Measurements from ENCODE around the gene FLOT1. TPM values are rescaled to one million over a fixed set of nuclear protein-coding genes. Genes with fewer than 3 reads are reported as not detected.

FLOT1 gene
- total and polyA plus RNA-seq, 9 of the 15 experiments (the other 6 are each of a cell fraction or from before 2014, with no cell fraction given): 11.7 to 149 (median 118) TPM

DNA sequence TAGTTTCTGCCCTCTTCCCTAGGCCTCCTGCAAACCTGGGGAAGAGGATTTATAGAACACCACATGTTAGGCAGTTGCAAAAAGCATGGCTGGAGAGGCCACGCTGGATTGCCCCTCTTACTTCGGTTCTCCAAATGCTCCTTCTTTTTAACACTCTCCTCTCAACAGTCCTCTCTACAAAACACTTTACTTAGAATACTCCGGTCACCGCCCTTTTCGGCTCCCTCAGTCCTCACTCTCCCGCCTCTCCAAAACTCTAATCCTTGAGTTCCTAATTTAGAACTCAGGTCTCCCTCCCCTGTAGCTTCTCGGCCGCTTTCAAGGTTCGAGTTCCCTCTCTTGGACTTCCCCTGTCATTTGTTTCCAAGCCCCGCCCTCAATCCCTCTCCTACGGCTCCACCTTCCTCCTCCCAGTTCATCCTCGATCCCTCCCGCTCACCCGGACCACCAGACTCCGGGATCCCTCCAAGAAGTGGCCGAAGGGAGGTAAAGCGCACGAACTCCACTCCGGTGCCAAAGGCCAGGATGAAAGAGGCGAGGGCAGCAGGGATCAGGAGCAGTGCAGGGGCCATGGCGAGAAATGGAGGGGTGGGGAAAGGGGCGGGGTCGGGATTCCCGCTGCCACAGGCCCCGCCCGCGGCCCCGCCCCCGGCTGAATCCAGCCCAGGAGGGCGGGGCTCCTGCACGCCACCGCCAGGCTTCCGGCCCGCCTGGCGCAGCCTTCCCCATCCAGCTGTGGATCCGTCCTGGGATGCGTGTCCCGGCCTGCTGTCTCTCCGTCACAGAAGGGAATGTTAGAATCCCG lies 51.9 kb downstream of the FLOT1 start, which contains the start of gene NRM (continued):
- TF ChIP-seq ZNF197 (CRISPR knock-in tag; IDR thresholded peaks at IDR 0.05; ENCODE audit: low read depth) (no peak), NFRKB (IDR thresholded peaks at IDR 0.05; ENCODE audit: low read depth) (0 out of 2 replicates have a peak, but pooled peaks have one; percentile 54), ZNF609 (CRISPR knock-in tag; IDR thresholded peaks at IDR 0.05; ENCODE audit: borderline replicate concordance) (no peak), TARDBP (IDR thresholded peaks at IDR 0.05) (no peak), MGA (IDR thresholded peaks at IDR 0.05) (no peak), CCAR2 (IDR thresholded peaks at IDR 0.05; ENCODE audit: low read depth, low read length) (no peak)
- TF ChIP-seq, protein P1, sequence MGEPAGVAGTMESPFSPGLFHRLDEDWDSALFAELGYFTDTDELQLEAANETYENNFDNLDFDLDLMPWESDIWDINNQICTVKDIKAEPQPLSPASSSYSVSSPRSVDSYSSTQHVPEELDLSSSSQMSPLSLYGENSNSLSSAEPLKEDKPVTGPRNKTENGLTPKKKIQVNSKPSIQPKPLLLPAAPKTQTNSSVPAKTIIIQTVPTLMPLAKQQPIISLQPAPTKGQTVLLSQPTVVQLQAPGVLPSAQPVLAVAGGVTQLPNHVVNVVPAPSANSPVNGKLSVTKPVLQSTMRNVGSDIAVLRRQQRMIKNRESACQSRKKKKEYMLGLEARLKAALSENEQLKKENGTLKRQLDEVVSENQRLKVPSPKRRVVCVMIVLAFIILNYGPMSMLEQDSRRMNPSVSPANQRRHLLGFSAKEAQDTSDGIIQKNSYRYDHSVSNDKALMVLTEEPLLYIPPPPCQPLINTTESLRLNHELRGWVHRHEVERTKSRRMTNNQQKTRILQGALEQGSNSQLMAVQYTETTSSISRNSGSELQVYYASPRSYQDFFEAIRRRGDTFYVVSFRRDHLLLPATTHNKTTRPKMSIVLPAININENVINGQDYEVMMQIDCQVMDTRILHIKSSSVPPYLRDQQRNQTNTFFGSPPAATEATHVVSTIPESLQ (CRISPR knock-in tag; IDR thresholded peaks at IDR 0.05): no peak
